Endothelial cell (in vitro differentiated cells): ENCODE results near the gene TANGO2. TPM values are rescaled to one million over a fixed set of nuclear protein-coding genes. Genes with fewer than 3 reads are reported as not detected.

ENCODE experiments used
- DNase-seq: peaks from one replicate; pipeline ENCODE4 v3.0.0; 2021; ENCODE audit warnings: low spot score
- H3K27ac Mint-ChIP-seq: one replicate; pipeline ENCODE4 v1.8.0; 2021; ENCODE audit warnings: mixed read lengths, inconsistent platforms; ENCODE audit not compliant: unreplicated experiment
- H3K27me3 Mint-ChIP-seq: one replicate; pipeline ENCODE4 v1.8.0; 2021; ENCODE audit warnings: mild to moderate bottlenecking, moderate library complexity, mixed read lengths, inconsistent platforms; ENCODE audit not compliant: unreplicated experiment
- H3K36me3 Mint-ChIP-seq: one replicate; pipeline ENCODE4 v1.8.0; 2021; ENCODE audit warnings: mild to moderate bottlenecking, low read depth, mixed read lengths, inconsistent platforms; ENCODE audit not compliant: unreplicated experiment
- H3K4me1 Mint-ChIP-seq: one replicate; pipeline ENCODE4 v1.8.0; 2021; ENCODE audit warnings: mild to moderate bottlenecking, mixed read lengths, inconsistent platforms; ENCODE audit not compliant: unreplicated experiment
- H3K4me3 Mint-ChIP-seq: one replicate; pipeline ENCODE4 v1.8.0; 2021; ENCODE audit warnings: mild to moderate bottlenecking, mixed read lengths, inconsistent platforms; ENCODE audit not compliant: unreplicated experiment
- H3K9me3 Mint-ChIP-seq: one replicate; pipeline ENCODE4 v1.8.0; 2021; ENCODE audit warnings: mixed read lengths, inconsistent platforms; ENCODE audit not compliant: unreplicated experiment
- CTCF ChIP-seq: fragments of 200-600 bp; sonication (generic); IDR thresholded peaks from one replicate; pipeline ENCODE4 v1.5.0; 2021; ENCODE audit warnings: antibody characterized with exemption; ENCODE audit not compliant: unreplicated experiment
- total RNA-seq: library from RNA; stranded (reverse); fragmentation: NEBNext Ultra II Directional; extraction: Animal tissue kit (Norgen Biotek cat#: 25700); gene quantifications from one replicate; pipeline ENCODE4 v1.2.1, GENCODE V29; 2021; ENCODE audit not compliant: unreplicated experiment

TANGO2 gene
- total RNA-seq, 1 donor from 2014 or later: 15.3 TPM

- DNase-seq: no peak
- no peak for TF ChIP-seq CTCF
- Mint-ChIP-seq H3K27ac (no peak overlapping the region), H3K36me3 (no peaks in the 10 kb centered on the region), H3K4me3 (no peak overlapping the region), H3K4me1 (peaks cover 2% of the 10 kb centered on the region), H3K27me3 (peaks cover 10% of the 10 kb centered on the region), H3K9me3 (no peaks in the 10 kb centered on the region)
Observed at GRCh38 chr22:20014526-20015186, 6.3 kb upstream of the TANGO2 start.

GRCh38 chr22:20015187-20015625 lies 5.7 kb upstream of the TANGO2 start:
- TF ChIP-seq CTCF: no peak
- DNase-seq: no peak
- Mint-ChIP-seq H3K27me3 (peaks cover 11% of the 10 kb centered on the region), H3K4me1 (peaks cover 2% of the 10 kb centered on the region), H3K36me3 (no peaks in the 10 kb centered on the region), H3K27ac (no peak overlapping the region), H3K4me3 (peak overlapping the region; percentile 81), H3K9me3 (no peaks in the 10 kb centered on the region)

- H3K4me3 Mint-ChIP-seq: no peak overlapping the region
Observed at GRCh38 chr22:20015971-20016733, 4.8 kb upstream of the TANGO2 start.

GRCh38 chr22:20016734-20017621 lies 3.9 kb upstream of the TANGO2 start, which contains the start of gene ARVCF:
ARVCF (minus strand) TSS chr22:20016823; CDS start chr22:19990794, 26,029 bp downstream.
- peak within 1 kb of the TSS; percentile 89 for H3K4me3 Mint-ChIP-seq
- DNase-seq: peak; percentile 90
- H3K9me3 Mint-ChIP-seq: no peaks in the 10 kb centered on the region
- no peak within 1 kb of the TSS for H3K27ac Mint-ChIP-seq
- H3K36me3 Mint-ChIP-seq: no peaks in the 10 kb centered on the region
- H3K4me1 Mint-ChIP-seq: peaks cover 8% of the 10 kb centered on the region
- peaks cover 17% of the 10 kb centered on the region for H3K27me3 Mint-ChIP-seq
- no peak for TF ChIP-seq CTCF

More at GRCh38 chr22:20015971-20016733, 4.8 kb upstream of the TANGO2 start:
- no peak overlapping the region for H3K27ac Mint-ChIP-seq
- DNase-seq: peak; percentile 33
- peaks cover 12% of the 10 kb centered on the region for H3K27me3 Mint-ChIP-seq
- H3K4me1 Mint-ChIP-seq: peaks cover 5% of the 10 kb centered on the region
- no peaks in the 10 kb centered on the region for H3K36me3 Mint-ChIP-seq
- no peaks in the 10 kb centered on the region for H3K9me3 Mint-ChIP-seq
- no peak for TF ChIP-seq CTCF
